ENCODE data around the gene SUPT6H. TPM values are rescaled to one million over a fixed set of nuclear protein-coding genes. Genes with fewer than 3 reads are reported as not detected.

The SUPT6H gene
- total and polyA plus RNA-seq, 9 of the 15 experiments (the other 6 are each of a cell fraction or from before 2014, with no cell fraction given), result 1.7 to 77.7 (median 49.2) TPM

DNA sequence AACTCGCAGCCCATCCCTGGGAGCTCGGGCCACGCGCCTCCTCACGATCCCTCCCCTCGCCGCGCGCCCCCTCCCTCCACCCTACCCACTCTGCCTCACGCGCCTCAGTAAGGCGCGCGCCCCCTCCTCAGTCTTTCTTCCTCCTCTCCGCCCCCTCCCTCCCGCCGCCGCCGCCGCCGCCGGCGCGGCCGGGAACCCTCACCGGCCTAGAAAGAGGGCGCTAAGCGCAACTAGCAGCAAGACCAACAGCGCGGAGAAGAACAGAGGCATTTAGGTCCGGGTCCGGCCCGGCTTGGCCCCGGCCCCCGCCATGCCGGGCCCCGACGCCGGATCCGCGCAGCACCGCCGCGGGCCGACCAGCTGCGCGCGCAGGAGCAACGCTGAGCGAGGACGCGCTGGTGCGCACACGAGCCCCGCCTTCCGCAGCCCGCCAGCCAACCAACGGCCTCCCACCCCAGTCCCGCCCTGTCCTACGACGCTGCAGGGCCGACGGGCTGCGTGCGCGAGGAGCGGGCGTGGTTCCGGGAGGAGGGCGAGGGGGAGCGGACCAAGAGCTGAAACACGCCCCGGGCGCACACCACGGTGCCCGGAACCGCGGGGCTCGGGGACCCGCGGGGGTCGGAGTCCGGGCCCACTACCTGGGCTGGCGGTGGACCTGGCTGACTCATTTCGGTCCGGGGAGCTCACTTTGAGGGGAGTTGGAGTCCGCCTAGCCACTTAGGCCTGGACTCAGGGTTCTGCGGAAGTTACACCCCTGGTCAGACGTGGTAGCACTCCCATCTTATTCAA lies 17.0 kb upstream of the SUPT6H start, which contains the start of gene BLTP2 (continued):
- TF ChIP-seq, protein P1, sequence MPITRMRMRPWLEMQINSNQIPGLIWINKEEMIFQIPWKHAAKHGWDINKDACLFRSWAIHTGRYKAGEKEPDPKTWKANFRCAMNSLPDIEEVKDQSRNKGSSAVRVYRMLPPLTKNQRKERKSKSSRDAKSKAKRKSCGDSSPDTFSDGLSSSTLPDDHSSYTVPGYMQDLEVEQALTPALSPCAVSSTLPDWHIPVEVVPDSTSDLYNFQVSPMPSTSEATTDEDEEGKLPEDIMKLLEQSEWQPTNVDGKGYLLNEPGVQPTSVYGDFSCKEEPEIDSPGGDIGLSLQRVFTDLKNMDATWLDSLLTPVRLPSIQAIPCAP (CRISPR knock-in tag; IDR thresholded peaks at IDR 0.05; ENCODE audit: borderline replicate concordance), result no peak
- TF ChIP-seq, protein P2, sequence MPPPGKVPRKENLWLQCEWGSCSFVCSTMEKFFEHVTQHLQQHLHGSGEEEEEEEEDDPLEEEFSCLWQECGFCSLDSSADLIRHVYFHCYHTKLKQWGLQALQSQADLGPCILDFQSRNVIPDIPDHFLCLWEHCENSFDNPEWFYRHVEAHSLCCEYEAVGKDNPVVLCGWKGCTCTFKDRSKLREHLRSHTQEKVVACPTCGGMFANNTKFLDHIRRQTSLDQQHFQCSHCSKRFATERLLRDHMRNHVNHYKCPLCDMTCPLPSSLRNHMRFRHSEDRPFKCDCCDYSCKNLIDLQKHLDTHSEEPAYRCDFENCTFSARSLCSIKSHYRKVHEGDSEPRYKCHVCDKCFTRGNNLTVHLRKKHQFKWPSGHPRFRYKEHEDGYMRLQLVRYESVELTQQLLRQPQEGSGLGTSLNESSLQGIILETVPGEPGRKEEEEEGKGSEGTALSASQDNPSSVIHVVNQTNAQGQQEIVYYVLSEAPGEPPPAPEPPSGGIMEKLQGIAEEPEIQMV (tag; conservative IDR thresholded peaks at IDR 0.05; ENCODE audit: low read depth), result no peak
- TF ChIP-seq HMG20A (CRISPR knock-in tag; conservative IDR thresholded peaks at IDR 0.05) (no peak), XRCC4 (IDR thresholded peaks at IDR 0.05; ENCODE audit: extremely low read depth, insufficient read depth, insufficient read length) (no peak), DACH1 (IDR thresholded peaks at IDR 0.05; ENCODE audit: partially characterized antibody) (no peak), EP400 (IDR thresholded peaks at IDR 0.05) (peak; percentile 89), ZNF696 (CRISPR knock-in tag; conservative IDR thresholded peaks at IDR 0.05) (no peak), CREBBP (IDR thresholded peaks at IDR 0.05; ENCODE audit: low read depth, low read length) (no peak), RBM34 (IDR thresholded peaks at IDR 0.05; ENCODE audit: borderline replicate concordance, insufficient read depth, low read length) (0 out of 2 replicates have a peak, but pooled peaks have one; percentile 85), TCF7L2 (IDR thresholded peaks at IDR 0.05; ENCODE audit: low read depth, low read length) (peak; percentile 51; the same call in 1 of the 2 replicates), ZNF76 (CRISPR knock-in tag; IDR thresholded peaks at IDR 0.05; ENCODE audit: borderline replicate concordance) (no peak), ARNT (IDR thresholded peaks at IDR 0.05) (no peak), ATF7 (IDR thresholded peaks at IDR 0.05) (peak; percentile 90)
- TF ChIP-seq, protein P3, sequence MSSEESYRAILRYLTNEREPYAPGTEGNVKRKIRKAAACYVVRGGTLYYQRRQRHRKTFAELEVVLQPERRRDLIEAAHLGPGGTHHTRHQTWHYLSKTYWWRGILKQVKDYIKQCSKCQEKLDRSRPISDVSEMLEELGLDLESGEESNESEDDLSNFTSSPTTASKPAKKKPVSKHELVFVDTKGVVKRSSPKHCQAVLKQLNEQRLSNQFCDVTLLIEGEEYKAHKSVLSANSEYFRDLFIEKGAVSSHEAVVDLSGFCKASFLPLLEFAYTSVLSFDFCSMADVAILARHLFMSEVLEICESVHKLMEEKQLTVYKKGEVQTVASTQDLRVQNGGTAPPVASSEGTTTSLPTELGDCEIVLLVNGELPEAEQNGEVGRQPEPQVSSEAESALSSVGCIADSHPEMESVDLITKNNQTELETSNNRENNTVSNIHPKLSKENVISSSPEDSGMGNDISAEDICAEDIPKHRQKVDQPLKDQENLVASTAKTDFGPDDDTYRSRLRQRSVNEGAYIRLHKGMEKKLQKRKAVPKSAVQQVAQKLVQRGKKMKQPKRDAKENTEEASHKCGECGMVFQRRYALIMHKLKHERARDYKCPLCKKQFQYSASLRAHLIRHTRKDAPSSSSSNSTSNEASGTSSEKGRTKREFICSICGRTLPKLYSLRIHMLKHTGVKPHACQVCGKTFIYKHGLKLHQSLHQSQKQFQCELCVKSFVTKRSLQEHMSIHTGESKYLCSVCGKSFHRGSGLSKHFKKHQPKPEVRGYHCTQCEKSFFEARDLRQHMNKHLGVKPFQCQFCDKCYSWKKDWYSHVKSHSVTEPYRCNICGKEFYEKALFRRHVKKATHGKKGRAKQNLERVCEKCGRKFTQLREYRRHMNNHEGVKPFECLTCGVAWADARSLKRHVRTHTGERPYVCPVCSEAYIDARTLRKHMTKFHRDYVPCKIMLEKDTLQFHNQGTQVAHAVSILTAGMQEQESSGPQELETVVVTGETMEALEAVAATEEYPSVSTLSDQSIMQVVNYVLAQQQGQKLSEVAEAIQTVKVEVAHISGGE (CRISPR knock-in tag; IDR thresholded peaks at IDR 0.05), result peak in 2 of 3 experiments; percentile 85 to 97; a peak in 5 of 6 replicates
- TF ChIP-seq, protein P4, sequence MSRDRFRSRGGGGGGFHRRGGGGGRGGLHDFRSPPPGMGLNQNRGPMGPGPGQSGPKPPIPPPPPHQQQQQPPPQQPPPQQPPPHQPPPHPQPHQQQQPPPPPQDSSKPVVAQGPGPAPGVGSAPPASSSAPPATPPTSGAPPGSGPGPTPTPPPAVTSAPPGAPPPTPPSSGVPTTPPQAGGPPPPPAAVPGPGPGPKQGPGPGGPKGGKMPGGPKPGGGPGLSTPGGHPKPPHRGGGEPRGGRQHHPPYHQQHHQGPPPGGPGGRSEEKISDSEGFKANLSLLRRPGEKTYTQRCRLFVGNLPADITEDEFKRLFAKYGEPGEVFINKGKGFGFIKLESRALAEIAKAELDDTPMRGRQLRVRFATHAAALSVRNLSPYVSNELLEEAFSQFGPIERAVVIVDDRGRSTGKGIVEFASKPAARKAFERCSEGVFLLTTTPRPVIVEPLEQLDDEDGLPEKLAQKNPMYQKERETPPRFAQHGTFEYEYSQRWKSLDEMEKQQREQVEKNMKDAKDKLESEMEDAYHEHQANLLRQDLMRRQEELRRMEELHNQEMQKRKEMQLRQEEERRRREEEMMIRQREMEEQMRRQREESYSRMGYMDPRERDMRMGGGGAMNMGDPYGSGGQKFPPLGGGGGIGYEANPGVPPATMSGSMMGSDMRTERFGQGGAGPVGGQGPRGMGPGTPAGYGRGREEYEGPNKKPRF (IDR thresholded peaks at IDR 0.05; ENCODE audit: low read depth, low read length), result no peak
- TF ChIP-seq, protein P5, sequence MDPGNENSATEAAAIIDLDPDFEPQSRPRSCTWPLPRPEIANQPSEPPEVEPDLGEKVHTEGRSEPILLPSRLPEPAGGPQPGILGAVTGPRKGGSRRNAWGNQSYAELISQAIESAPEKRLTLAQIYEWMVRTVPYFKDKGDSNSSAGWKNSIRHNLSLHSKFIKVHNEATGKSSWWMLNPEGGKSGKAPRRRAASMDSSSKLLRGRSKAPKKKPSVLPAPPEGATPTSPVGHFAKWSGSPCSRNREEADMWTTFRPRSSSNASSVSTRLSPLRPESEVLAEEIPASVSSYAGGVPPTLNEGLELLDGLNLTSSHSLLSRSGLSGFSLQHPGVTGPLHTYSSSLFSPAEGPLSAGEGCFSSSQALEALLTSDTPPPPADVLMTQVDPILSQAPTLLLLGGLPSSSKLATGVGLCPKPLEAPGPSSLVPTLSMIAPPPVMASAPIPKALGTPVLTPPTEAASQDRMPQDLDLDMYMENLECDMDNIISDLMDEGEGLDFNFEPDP (CRISPR knock-in tag; IDR thresholded peaks at IDR 0.05), result no peak

All from K562 (cell line).